WTC11 (cell line): ENCODE results near the gene STX2. TPM values are rescaled to one million over a fixed set of nuclear protein-coding genes. Genes with fewer than 3 reads are reported as not detected.

Experiments
- ATAC-seq: fragments of 200-7000 bp; cut with Tn5 transposase; 2 replicates; pipeline ENCODE4 v1.10.0; 2021; ENCODE audit warnings: mild to moderate bottlenecking, moderate library complexity
- CTCF ChIA-PET: fragments of 300-600 bp; sonication (Branson Sonifier 250); formaldehyde crosslinking; loops from one replicate; lab custom pipeline; 2021; ENCODE audit warnings: antibody characterized with exemption; lab: Charles Lee
- POLR2A ChIA-PET: fragments of 350-600 bp; sonication (Branson Sonifier 250); formaldehyde crosslinking; loops from one replicate; lab custom pipeline; 2021; ENCODE audit warnings: antibody characterized with exemption; lab: Charles Lee
- DNase-seq: peaks from one replicate; pipeline ENCODE4 v3.0.0; 2021; ENCODE audit warnings: low spot score
- H3K27ac Mint-ChIP-seq: 2 replicates; pipeline ENCODE4 v1.8.0; 2021; ENCODE audit warnings: mixed read lengths
- H3K27me3 Mint-ChIP-seq: 2 replicates; pipeline ENCODE4 v1.8.0; 2021; ENCODE audit warnings: low read depth, mild to moderate bottlenecking, moderate library complexity, mixed read lengths
- H3K36me3 Mint-ChIP-seq: 2 replicates; pipeline ENCODE4 v1.8.0; 2021; ENCODE audit warnings: mixed read lengths
- H3K4me1 Mint-ChIP-seq: 2 replicates; pipeline ENCODE4 v1.8.0; 2022; ENCODE audit warnings: mixed read lengths
- H3K4me3 Mint-ChIP-seq: 2 replicates; pipeline ENCODE4 v1.8.0; 2021; ENCODE audit warnings: mild to moderate bottlenecking, moderate library complexity, mixed read lengths
- H3K9me3 Mint-ChIP-seq: 2 replicates; pipeline ENCODE4 v1.8.0; 2021; ENCODE audit warnings: mixed read lengths
- PRRX2 ChIP-seq: fragments of 250-450 bp; sonication (Bioruptor Pico); IDR thresholded peaks from 2 replicates; pipeline ENCODE4 v1.8.0; 2021; ENCODE audit warnings: mild to moderate bottlenecking
- TCF7 ChIP-seq: sonication (generic); formaldehyde crosslinking; IDR thresholded peaks from 2 replicates; pipeline ENCODE4 v1.8.0; 2022; ENCODE audit warnings: mild to moderate bottlenecking, low read depth, missing genetic modification reagents, moderate library complexity
- ZNF671 ChIP-seq: fragments of 250-450 bp; sonication (Bioruptor Pico); IDR thresholded peaks from 2 replicates; pipeline ENCODE4 v1.8.0; 2021; ENCODE audit warnings: mild to moderate bottlenecking
- total RNA-seq: library from RNA; stranded (reverse); gene quantifications from 3 replicates; pipeline ENCODE4 v1.2.3, GENCODE V29; 2021
- TF ChIP-seq, protein P1 (sequence below): sonication (generic); formaldehyde crosslinking; IDR thresholded peaks from 2 replicates; pipeline ENCODE4 v1.8.0; 2023; ENCODE audit warnings: missing genetic modification reagents, mild to moderate bottlenecking, borderline replicate concordance
- TF ChIP-seq, protein P2 (sequence below): fragments of 250-450 bp; sonication (Bioruptor Pico); IDR thresholded peaks from 2 replicates; pipeline ENCODE4 v1.8.0; 2021; ENCODE audit warnings: mild to moderate bottlenecking
- TF ChIP-seq, protein P3 (sequence below): sonication (generic); formaldehyde crosslinking; IDR thresholded peaks from 2 replicates; pipeline ENCODE4 v1.8.1; 2023; ENCODE audit warnings: mild to moderate bottlenecking, missing genetic modification reagents, moderate library complexity
- TF ChIP-seq, protein P4 (sequence below): fragments of 250-450 bp; sonication (Bioruptor Pico); IDR thresholded peaks from 2 replicates; pipeline ENCODE4 v2.1.2; 2022; ENCODE audit warnings: mild to moderate bottlenecking, moderate library complexity
- TF ChIP-seq, protein P5 (sequence below): sonication (generic); formaldehyde crosslinking; IDR thresholded peaks from 2 replicates; pipeline ENCODE4 v1.8.1; 2022; ENCODE audit warnings: missing genetic modification reagents, borderline replicate concordance
- TF ChIP-seq, protein P6 (sequence below): sonication (generic); formaldehyde crosslinking; IDR thresholded peaks from 2 replicates; pipeline ENCODE4 v1.8.0; 2022; ENCODE audit warnings: mild to moderate bottlenecking, missing genetic modification reagents
- TF ChIP-seq, protein P7 (sequence below): sonication (generic); formaldehyde crosslinking; IDR thresholded peaks from 2 replicates; pipeline ENCODE4 v1.8.1; 2023; ENCODE audit warnings: mild to moderate bottlenecking, missing genetic modification reagents
- TF ChIP-seq, protein P8 (sequence below): sonication (generic); formaldehyde crosslinking; conservative IDR thresholded peaks from 2 replicates; pipeline ENCODE4 v1.8.1; 2023; ENCODE audit warnings: mild to moderate bottlenecking, low read depth, missing genetic modification reagents, moderate library complexity

Gene STX2
- total RNA-seq, 1 experiment from 2014 or later: 22.7 TPM

DNA sequence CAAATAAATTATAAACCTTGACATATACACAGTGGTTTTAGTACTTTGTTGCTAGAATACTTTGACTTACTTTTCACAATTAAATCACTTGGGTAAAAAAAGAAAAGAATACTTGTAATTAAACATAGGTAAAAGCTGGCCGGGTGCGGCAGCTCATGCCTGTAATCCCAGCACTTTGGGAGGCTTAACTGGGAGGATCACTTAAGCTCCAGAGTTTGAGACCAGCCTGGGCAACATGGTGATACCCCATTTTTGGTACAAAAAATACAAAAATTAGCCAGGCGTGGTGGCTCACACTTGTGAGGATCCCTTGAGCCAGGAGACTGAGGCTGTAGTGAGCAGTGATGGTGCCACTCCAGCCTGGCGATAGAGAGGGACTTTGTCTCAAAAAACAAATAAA is 7.8 kb downstream of the STX2 start:
- H3K27ac Mint-ChIP-seq: no peak overlapping the region; the same call in 1 of the 2 replicates
- H3K4me3 Mint-ChIP-seq: no peak overlapping the region
- no peak for DNase-seq
- POLR2A ChIA-PET: no interaction called here
- CTCF ChIA-PET: interaction anchor here (6.2 kb wide), 1 partner anchor 39 kb away, joined by 36 read pairs; no protein-coding TSS in a partner anchor
- no peaks in the 10 kb centered on the region for H3K27me3 Mint-ChIP-seq
- H3K4me1 Mint-ChIP-seq: peaks cover 64% of the 10 kb centered on the region
- no peaks in the 10 kb centered on the region for H3K9me3 Mint-ChIP-seq
- ATAC-seq: no peak
- peaks cover 8% of the 10 kb centered on the region for H3K36me3 Mint-ChIP-seq
- TF ChIP-seq, protein P1, sequence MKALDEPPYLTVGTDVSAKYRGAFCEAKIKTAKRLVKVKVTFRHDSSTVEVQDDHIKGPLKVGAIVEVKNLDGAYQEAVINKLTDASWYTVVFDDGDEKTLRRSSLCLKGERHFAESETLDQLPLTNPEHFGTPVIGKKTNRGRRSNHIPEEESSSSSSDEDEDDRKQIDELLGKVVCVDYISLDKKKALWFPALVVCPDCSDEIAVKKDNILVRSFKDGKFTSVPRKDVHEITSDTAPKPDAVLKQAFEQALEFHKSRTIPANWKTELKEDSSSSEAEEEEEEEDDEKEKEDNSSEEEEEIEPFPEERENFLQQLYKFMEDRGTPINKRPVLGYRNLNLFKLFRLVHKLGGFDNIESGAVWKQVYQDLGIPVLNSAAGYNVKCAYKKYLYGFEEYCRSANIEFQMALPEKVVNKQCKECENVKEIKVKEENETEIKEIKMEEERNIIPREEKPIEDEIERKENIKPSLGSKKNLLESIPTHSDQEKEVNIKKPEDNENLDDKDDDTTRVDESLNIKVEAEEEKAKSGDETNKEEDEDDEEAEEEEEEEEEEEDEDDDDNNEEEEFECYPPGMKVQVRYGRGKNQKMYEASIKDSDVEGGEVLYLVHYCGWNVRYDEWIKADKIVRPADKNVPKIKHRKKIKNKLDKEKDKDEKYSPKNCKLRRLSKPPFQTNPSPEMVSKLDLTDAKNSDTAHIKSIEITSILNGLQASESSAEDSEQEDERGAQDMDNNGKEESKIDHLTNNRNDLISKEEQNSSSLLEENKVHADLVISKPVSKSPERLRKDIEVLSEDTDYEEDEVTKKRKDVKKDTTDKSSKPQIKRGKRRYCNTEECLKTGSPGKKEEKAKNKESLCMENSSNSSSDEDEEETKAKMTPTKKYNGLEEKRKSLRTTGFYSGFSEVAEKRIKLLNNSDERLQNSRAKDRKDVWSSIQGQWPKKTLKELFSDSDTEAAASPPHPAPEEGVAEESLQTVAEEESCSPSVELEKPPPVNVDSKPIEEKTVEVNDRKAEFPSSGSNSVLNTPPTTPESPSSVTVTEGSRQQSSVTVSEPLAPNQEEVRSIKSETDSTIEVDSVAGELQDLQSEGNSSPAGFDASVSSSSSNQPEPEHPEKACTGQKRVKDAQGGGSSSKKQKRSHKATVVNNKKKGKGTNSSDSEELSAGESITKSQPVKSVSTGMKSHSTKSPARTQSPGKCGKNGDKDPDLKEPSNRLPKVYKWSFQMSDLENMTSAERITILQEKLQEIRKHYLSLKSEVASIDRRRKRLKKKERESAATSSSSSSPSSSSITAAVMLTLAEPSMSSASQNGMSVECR (CRISPR knock-in tag): no peak
- TF ChIP-seq, protein P2, sequence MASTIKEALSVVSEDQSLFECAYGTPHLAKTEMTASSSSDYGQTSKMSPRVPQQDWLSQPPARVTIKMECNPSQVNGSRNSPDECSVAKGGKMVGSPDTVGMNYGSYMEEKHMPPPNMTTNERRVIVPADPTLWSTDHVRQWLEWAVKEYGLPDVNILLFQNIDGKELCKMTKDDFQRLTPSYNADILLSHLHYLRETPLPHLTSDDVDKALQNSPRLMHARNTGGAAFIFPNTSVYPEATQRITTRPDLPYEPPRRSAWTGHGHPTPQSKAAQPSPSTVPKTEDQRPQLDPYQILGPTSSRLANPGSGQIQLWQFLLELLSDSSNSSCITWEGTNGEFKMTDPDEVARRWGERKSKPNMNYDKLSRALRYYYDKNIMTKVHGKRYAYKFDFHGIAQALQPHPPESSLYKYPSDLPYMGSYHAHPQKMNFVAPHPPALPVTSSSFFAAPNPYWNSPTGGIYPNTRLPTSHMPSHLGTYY (CRISPR knock-in tag): no peak
- TF ChIP-seq TCF7 (CRISPR knock-in tag) (no peak), PRRX2 (no peak), ZNF671 (CRISPR knock-in tag) (no peak)
- TF ChIP-seq, protein P3, sequence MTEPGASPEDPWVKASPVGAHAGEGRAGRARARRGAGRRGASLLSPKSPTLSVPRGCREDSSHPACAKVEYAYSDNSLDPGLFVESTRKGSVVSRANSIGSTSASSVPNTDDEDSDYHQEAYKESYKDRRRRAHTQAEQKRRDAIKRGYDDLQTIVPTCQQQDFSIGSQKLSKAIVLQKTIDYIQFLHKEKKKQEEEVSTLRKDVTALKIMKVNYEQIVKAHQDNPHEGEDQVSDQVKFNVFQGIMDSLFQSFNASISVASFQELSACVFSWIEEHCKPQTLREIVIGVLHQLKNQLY: no peak
- TF ChIP-seq, protein P4, sequence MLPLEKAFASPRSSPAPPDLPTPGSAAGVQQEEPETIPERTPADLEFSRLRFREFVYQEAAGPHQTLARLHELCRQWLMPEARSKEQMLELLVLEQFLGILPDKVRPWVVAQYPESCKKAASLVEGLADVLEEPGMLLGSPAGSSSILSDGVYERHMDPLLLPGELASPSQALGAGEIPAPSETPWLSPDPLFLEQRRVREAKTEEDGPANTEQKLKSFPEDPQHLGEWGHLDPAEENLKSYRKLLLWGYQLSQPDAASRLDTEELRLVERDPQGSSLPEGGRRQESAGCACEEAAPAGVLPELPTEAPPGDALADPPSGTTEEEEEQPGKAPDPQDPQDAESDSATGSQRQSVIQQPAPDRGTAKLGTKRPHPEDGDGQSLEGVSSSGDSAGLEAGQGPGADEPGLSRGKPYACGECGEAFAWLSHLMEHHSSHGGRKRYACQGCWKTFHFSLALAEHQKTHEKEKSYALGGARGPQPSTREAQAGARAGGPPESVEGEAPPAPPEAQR (CRISPR knock-in tag): no peak
- TF ChIP-seq, protein P5, sequence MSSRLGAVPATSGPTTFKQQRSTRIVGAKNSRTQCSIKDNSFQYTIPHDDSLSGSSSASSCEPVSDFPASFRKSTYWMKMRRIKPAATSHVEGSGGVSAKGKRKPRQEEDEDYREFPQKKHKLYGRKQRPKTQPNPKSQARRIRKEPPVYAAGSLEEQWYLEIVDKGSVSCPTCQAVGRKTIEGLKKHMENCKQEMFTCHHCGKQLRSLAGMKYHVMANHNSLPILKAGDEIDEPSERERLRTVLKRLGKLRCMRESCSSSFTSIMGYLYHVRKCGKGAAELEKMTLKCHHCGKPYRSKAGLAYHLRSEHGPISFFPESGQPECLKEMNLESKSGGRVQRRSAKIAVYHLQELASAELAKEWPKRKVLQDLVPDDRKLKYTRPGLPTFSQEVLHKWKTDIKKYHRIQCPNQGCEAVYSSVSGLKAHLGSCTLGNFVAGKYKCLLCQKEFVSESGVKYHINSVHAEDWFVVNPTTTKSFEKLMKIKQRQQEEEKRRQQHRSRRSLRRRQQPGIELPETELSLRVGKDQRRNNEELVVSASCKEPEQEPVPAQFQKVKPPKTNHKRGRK: no peak
- TF ChIP-seq, protein P6, sequence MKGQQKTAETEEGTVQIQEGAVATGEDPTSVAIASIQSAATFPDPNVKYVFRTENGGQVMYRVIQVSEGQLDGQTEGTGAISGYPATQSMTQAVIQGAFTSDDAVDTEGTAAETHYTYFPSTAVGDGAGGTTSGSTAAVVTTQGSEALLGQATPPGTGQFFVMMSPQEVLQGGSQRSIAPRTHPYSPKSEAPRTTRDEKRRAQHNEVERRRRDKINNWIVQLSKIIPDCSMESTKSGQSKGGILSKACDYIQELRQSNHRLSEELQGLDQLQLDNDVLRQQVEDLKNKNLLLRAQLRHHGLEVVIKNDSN (CRISPR knock-in tag): no peak
- TF ChIP-seq, protein P7, sequence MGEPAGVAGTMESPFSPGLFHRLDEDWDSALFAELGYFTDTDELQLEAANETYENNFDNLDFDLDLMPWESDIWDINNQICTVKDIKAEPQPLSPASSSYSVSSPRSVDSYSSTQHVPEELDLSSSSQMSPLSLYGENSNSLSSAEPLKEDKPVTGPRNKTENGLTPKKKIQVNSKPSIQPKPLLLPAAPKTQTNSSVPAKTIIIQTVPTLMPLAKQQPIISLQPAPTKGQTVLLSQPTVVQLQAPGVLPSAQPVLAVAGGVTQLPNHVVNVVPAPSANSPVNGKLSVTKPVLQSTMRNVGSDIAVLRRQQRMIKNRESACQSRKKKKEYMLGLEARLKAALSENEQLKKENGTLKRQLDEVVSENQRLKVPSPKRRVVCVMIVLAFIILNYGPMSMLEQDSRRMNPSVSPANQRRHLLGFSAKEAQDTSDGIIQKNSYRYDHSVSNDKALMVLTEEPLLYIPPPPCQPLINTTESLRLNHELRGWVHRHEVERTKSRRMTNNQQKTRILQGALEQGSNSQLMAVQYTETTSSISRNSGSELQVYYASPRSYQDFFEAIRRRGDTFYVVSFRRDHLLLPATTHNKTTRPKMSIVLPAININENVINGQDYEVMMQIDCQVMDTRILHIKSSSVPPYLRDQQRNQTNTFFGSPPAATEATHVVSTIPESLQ (CRISPR knock-in tag): no peak
- TF ChIP-seq, protein P8, sequence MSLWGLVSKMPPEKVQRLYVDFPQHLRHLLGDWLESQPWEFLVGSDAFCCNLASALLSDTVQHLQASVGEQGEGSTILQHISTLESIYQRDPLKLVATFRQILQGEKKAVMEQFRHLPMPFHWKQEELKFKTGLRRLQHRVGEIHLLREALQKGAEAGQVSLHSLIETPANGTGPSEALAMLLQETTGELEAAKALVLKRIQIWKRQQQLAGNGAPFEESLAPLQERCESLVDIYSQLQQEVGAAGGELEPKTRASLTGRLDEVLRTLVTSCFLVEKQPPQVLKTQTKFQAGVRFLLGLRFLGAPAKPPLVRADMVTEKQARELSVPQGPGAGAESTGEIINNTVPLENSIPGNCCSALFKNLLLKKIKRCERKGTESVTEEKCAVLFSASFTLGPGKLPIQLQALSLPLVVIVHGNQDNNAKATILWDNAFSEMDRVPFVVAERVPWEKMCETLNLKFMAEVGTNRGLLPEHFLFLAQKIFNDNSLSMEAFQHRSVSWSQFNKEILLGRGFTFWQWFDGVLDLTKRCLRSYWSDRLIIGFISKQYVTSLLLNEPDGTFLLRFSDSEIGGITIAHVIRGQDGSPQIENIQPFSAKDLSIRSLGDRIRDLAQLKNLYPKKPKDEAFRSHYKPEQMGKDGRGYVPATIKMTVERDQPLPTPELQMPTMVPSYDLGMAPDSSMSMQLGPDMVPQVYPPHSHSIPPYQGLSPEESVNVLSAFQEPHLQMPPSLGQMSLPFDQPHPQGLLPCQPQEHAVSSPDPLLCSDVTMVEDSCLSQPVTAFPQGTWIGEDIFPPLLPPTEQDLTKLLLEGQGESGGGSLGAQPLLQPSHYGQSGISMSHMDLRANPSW (CRISPR knock-in tag): no peak
